ENCODE measurements around the gene SIRT3. TPM values are rescaled to one million over a fixed set of nuclear protein-coding genes. Genes with fewer than 3 reads are reported as not detected.

Gene SIRT3
- total RNA-seq, 1 experiment from 2014 or later, result 13.9 TPM

DNA sequence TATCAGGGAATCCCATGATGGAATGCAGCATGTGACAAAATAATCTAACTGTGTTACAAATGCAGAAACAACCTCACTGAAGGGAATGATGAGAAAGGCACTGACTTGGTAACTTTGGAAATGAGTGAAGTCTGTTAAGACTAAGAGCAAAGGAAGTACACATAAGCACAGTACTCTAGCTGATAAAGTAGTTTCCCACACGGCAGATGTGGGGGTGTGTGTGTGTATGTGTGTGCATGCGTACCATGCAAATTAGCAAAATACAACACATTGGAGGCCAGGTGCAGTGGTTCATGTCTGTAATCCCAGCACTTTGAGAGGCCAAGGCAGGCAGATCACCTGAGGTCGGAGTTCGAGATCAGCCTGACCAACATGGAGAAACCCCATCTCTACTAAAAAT is 25.5 kb upstream of the SIRT3 start:
- H3K36me3 Mint-ChIP-seq (ENCODE audit: insufficient read depth in 1 of 3, low read depth in 3 of 3), result peaks cover 0 to 2% (median 1%) of the 10 kb centered on the region in 3 experiments; a peak in 3 of 7 replicates
- H3K4me2 ChIP-seq (ENCODE audit: insufficient read depth, insufficient read length, low read length), result no peak overlapping the region
- H2AFZ ChIP-seq (ENCODE audit: low read length), result no peak overlapping the region
- no peak overlapping the region for H2BK20ac ChIP-seq (ENCODE audit: low read depth, low read length, poor library complexity, severe bottlenecking)
- H3K27ac Mint-ChIP-seq, result no peak overlapping the region
- H3K4me1 ChIP-seq (ENCODE audit: insufficient read depth, low read length), result no peaks in the 10 kb centered on the region
- no peak overlapping the region for H3K14ac ChIP-seq (ENCODE audit: insufficient read depth, low read length)
- no peak overlapping the region for H2AK5ac ChIP-seq (ENCODE audit: insufficient read length, low read length)
- H4K91ac ChIP-seq (ENCODE audit: insufficient read length, low read depth, low read length), result no peak overlapping the region
- H4K8ac ChIP-seq (replicated peaks; ENCODE audit: insufficient read length, low read depth, low read length), result no peak overlapping the region
- H3K27me3 Mint-ChIP-seq (ENCODE audit: low read depth), result peaks cover 4% of the 10 kb centered on the region
- H3K18ac ChIP-seq (ENCODE audit: insufficient read length, low read depth, low read length), result no peak overlapping the region
- H3K56ac ChIP-seq (ENCODE audit: insufficient read length, low read depth, low read length), result no peak overlapping the region
- H3K4ac ChIP-seq (ENCODE audit: low read depth, low read length), result no peak overlapping the region
- peaks cover 27 to 28% of the 10 kb centered on the region in 2 experiments for H3K9me3 Mint-ChIP-seq
- no peak for DNase-seq
- H2BK120ac ChIP-seq (ENCODE audit: low read depth, low read length, poor library complexity, severe bottlenecking), result no peak overlapping the region
- H3K79me1 ChIP-seq (ENCODE audit: insufficient read depth, low read depth, low read length, poor library complexity, severe bottlenecking), result no peaks in the 10 kb centered on the region
- H3K27ac ChIP-seq (ENCODE audit: insufficient read length, low read depth, low read length), result no peak overlapping the region
- H3K27me3 ChIP-seq (ENCODE audit: insufficient read depth, low read length), result no peaks in the 10 kb centered on the region
- no peak overlapping the region for H4K5ac ChIP-seq (ENCODE audit: insufficient read length, low read depth, low read length)
- H3K9me3 ChIP-seq (ENCODE audit: control insufficient read depth, low read depth, low read length), result no peaks in the 10 kb centered on the region
- no peak overlapping the region for H2BK12ac ChIP-seq (ENCODE audit: insufficient read length, low read depth, low read length)
- H4K20me1 ChIP-seq (ENCODE audit: control insufficient read depth, insufficient read depth, insufficient read length), result no peaks in the 10 kb centered on the region
- no peak overlapping the region for H3K9ac ChIP-seq (ENCODE audit: extremely low read depth, insufficient read length, low read length)
- no peaks in the 10 kb centered on the region for H3K79me2 ChIP-seq (ENCODE audit: insufficient read depth, low read length)
- H3K23ac ChIP-seq (ENCODE audit: insufficient read length, low read depth, low read length), result no peak overlapping the region
- H2BK5ac ChIP-seq (ENCODE audit: insufficient read length, low read length), result no peak overlapping the region
- no peaks in the 10 kb centered on the region for H3K4me1 Mint-ChIP-seq
- TF ChIP-seq, protein P1, sequence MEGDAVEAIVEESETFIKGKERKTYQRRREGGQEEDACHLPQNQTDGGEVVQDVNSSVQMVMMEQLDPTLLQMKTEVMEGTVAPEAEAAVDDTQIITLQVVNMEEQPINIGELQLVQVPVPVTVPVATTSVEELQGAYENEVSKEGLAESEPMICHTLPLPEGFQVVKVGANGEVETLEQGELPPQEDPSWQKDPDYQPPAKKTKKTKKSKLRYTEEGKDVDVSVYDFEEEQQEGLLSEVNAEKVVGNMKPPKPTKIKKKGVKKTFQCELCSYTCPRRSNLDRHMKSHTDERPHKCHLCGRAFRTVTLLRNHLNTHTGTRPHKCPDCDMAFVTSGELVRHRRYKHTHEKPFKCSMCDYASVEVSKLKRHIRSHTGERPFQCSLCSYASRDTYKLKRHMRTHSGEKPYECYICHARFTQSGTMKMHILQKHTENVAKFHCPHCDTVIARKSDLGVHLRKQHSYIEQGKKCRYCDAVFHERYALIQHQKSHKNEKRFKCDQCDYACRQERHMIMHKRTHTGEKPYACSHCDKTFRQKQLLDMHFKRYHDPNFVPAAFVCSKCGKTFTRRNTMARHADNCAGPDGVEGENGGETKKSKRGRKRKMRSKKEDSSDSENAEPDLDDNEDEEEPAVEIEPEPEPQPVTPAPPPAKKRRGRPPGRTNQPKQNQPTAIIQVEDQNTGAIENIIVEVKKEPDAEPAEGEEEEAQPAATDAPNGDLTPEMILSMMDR (conservative IDR thresholded peaks at IDR 0.05), result no peak
- H2BK15ac ChIP-seq (ENCODE audit: low read depth, low read length), result no peak overlapping the region
- H3T11ph ChIP-seq (ENCODE audit: low read length), result no peak overlapping the region
- no peaks in the 10 kb centered on the region for H3K23me2 ChIP-seq (ENCODE audit: insufficient read length, low read depth, low read length, poor library complexity, severe bottlenecking)
- WGBS (ENCODE audit: extremely low coverage, insufficient read length, low lambda C conversion rate), result no CpG with 5 or more reads among the region's 4 CpGs
- no peak overlapping the region for H3K4me3 Mint-ChIP-seq

All from H9 (cell line).